Stimulated activated naive B cell treated with anti-CD40 and anti-IgM and Interleukin-4, amounts not matched to agents 10 μg/mL and 1 μg/mL and 100 μg/mL, for 72 hours (primary cell): Measurements from ENCODE around the gene ZNF407.

ENCODE experiments used
- ATAC-seq, 2 donors: fragments of 150-1000 bp; cut with Tn5 transposase; replicated peaks; 2 replicates each; pipeline ENCODE4 v1.10.0; 2021; ENCODE audit warnings: moderate library complexity in 1 of 2
- DNase-seq: peaks from one replicate; pipeline ENCODE4 v3.0.0; 2021
- H3K27ac Mint-ChIP-seq: one replicate; pipeline ENCODE4 v1.8.0; 2022; ENCODE audit warnings: mild to moderate bottlenecking, mixed read lengths
- H3K27me3 Mint-ChIP-seq, 2 donors: one replicate each; pipeline ENCODE4 v1.8.0; 2022; ENCODE audit warnings: mixed read lengths in 2 of 2
- H3K36me3 Mint-ChIP-seq, 2 donors: one replicate each; pipeline ENCODE4 v1.8.0; 2022; ENCODE audit warnings: mixed read lengths in 2 of 2, mild to moderate bottlenecking in 1 of 2
- H3K4me1 Mint-ChIP-seq, 2 donors: one replicate each; pipeline ENCODE4 v1.8.0; 2022; ENCODE audit warnings: mixed read lengths in 2 of 2, mild to moderate bottlenecking in 1 of 2
- H3K4me3 Mint-ChIP-seq, 2 donors: one replicate each; pipeline ENCODE4 v1.8.0; 2022; ENCODE audit warnings: mild to moderate bottlenecking in 2 of 2, mixed read lengths in 2 of 2, moderate library complexity in 1 of 2
- H3K9me3 Mint-ChIP-seq, 2 donors: one replicate each; pipeline ENCODE4 v1.8.0; 2022; ENCODE audit warnings: mixed read lengths in 2 of 2, mild to moderate bottlenecking in 1 of 2

The ZNF407 gene

GRCh38 chr18:75031717-75032317 is 434.1 kb downstream of the ZNF407 start:
- Mint-ChIP-seq H3K36me3 (peaks cover 10 to 21% of the 10 kb centered on the region in 2 donors), H3K27ac (no peak overlapping the region), H3K9me3 (peaks cover 0 to 2% of the 10 kb centered on the region in 2 donors), H3K4me3 (no peak overlapping the region), H3K4me1 (peaks cover 0 to 4% of the 10 kb centered on the region in 2 donors), H3K27me3 (no peaks in the 10 kb centered on the region)
- DNase-seq (no peak), ATAC-seq (no peak)

- DNase-seq (no peak), ATAC-seq (no peak)
- no peak overlapping the region for H3K27ac Mint-ChIP-seq
- H3K4me3 Mint-ChIP-seq = no peak overlapping the region
- no peaks in the 10 kb centered on the region for H3K27me3 Mint-ChIP-seq
- peaks cover 0 to 4% of the 10 kb centered on the region in 2 donors for H3K4me1 Mint-ChIP-seq
- H3K9me3 Mint-ChIP-seq = peaks cover 0 to 2% of the 10 kb centered on the region in 2 donors
- H3K36me3 Mint-ChIP-seq = peaks cover 8 to 14% of the 10 kb centered on the region in 2 donors
These were observed 435.8 kb downstream of the ZNF407 start for GRCh38 chr18:75033516-75033915.

- no peaks in the 10 kb centered on the region for H3K4me1 Mint-ChIP-seq
These were observed 437.3 kb downstream of the ZNF407 start for GRCh38 chr18:75034937-75035336.

GRCh38 chr18:75035928-75036327 is 438.3 kb downstream of the ZNF407 start:
- DNase-seq (no peak), ATAC-seq (no peak)
- H3K27me3 Mint-ChIP-seq = no peaks in the 10 kb centered on the region
- no peak overlapping the region for H3K4me3 Mint-ChIP-seq
- H3K9me3 Mint-ChIP-seq = peaks cover 0 to 2% of the 10 kb centered on the region in 2 donors
- H3K4me1 Mint-ChIP-seq = no peaks in the 10 kb centered on the region
- peaks cover 8 to 9% of the 10 kb centered on the region in 2 donors for H3K36me3 Mint-ChIP-seq
- H3K27ac Mint-ChIP-seq = no peak overlapping the region

More at GRCh38 chr18:75034937-75035336, 437.3 kb downstream of the ZNF407 start:
- ATAC-seq (no peak), DNase-seq (no peak)
- Mint-ChIP-seq H3K36me3 (peaks cover 8 to 9% of the 10 kb centered on the region in 2 donors), H3K27ac (no peak overlapping the region), H3K9me3 (peaks cover 0 to 2% of the 10 kb centered on the region in 2 donors), H3K27me3 (no peaks in the 10 kb centered on the region), H3K4me3 (no peak overlapping the region)

GRCh38 chr18:75036917-75037688 is 439.4 kb downstream of the ZNF407 start:
- ATAC-seq = no peak

GRCh38 chr18:75037689-75037955 is 440.0 kb downstream of the ZNF407 start:
- H3K27ac Mint-ChIP-seq = no peak overlapping the region
- DNase-seq (no peak), ATAC-seq (no peak)
- H3K27me3 Mint-ChIP-seq = no peaks in the 10 kb centered on the region
- peaks cover 10 to 11% of the 10 kb centered on the region in 2 donors for H3K36me3 Mint-ChIP-seq
- no peaks in the 10 kb centered on the region for H3K4me1 Mint-ChIP-seq
- no peak overlapping the region for H3K4me3 Mint-ChIP-seq
- peaks cover 0 to 2% of the 10 kb centered on the region in 2 donors for H3K9me3 Mint-ChIP-seq

More at GRCh38 chr18:75036917-75037688, 439.4 kb downstream of the ZNF407 start:
- no peak overlapping the region for H3K4me3 Mint-ChIP-seq
- H3K9me3 Mint-ChIP-seq = peaks cover 0 to 2% of the 10 kb centered on the region in 2 donors
- DNase-seq = no peak
- no peak overlapping the region for H3K27ac Mint-ChIP-seq
- H3K27me3 Mint-ChIP-seq = no peaks in the 10 kb centered on the region
- no peaks in the 10 kb centered on the region for H3K4me1 Mint-ChIP-seq
- peaks cover 8 to 9% of the 10 kb centered on the region in 2 donors for H3K36me3 Mint-ChIP-seq

- Mint-ChIP-seq H3K4me3 (no peak overlapping the region), H3K36me3 (peaks cover 3 to 14% of the 10 kb centered on the region in 2 donors), H3K9me3 (no peaks in the 10 kb centered on the region), H3K27ac (no peak overlapping the region), H3K27me3 (no peaks in the 10 kb centered on the region), H3K4me1 (peaks cover 0 to 2% of the 10 kb centered on the region in 2 donors)
- DNase-seq = no peak
- no peak for ATAC-seq
These were observed 443.9 kb downstream of the ZNF407 start for GRCh38 chr18:75041586-75041985.

GRCh38 chr18:75043478-75043877 is 445.8 kb downstream of the ZNF407 start:
- DNase-seq (no peak), ATAC-seq (no peak)
- Mint-ChIP-seq H3K4me1 (peaks cover 0 to 2% of the 10 kb centered on the region in 2 donors), H3K36me3 (peaks cover 7 to 19% of the 10 kb centered on the region in 2 donors), H3K9me3 (no peaks in the 10 kb centered on the region), H3K27ac (no peak overlapping the region), H3K27me3 (no peaks in the 10 kb centered on the region), H3K4me3 (no peak overlapping the region)

GRCh38 chr18:75044296-75044695 is 446.6 kb downstream of the ZNF407 start:
- no peak overlapping the region for H3K27ac Mint-ChIP-seq
- ATAC-seq (no peak), DNase-seq (no peak)
- H3K36me3 Mint-ChIP-seq = peaks cover 7 to 19% of the 10 kb centered on the region in 2 donors
- H3K4me3 Mint-ChIP-seq = no peak overlapping the region
- peaks cover 0 to 2% of the 10 kb centered on the region in 2 donors for H3K4me1 Mint-ChIP-seq
- no peaks in the 10 kb centered on the region for H3K27me3 Mint-ChIP-seq
- no peaks in the 10 kb centered on the region for H3K9me3 Mint-ChIP-seq

- ATAC-seq (no peak), DNase-seq (no peak)
- Mint-ChIP-seq H3K36me3 (peaks cover 7 to 19% of the 10 kb centered on the region in 2 donors), H3K4me1 (peaks cover 0 to 2% of the 10 kb centered on the region in 2 donors), H3K4me3 (no peak overlapping the region), H3K27ac (no peak overlapping the region), H3K27me3 (no peaks in the 10 kb centered on the region), H3K9me3 (no peaks in the 10 kb centered on the region)
These were observed 447.1 kb downstream of the ZNF407 start for GRCh38 chr18:75044791-75045190.

GRCh38 chr18:75045272-75045671 is 447.6 kb downstream of the ZNF407 start:
- peaks cover 0 to 2% of the 10 kb centered on the region in 2 donors for H3K4me1 Mint-ChIP-seq
- H3K27me3 Mint-ChIP-seq = no peaks in the 10 kb centered on the region
- ATAC-seq (no peak), DNase-seq (no peak)
- no peaks in the 10 kb centered on the region for H3K9me3 Mint-ChIP-seq
- H3K4me3 Mint-ChIP-seq = no peak overlapping the region
- no peak overlapping the region for H3K27ac Mint-ChIP-seq
- H3K36me3 Mint-ChIP-seq = peaks cover 7 to 19% of the 10 kb centered on the region in 2 donors

- H3K27me3 Mint-ChIP-seq = no peaks in the 10 kb centered on the region
- DNase-seq = no peak
- no peak overlapping the region for H3K4me3 Mint-ChIP-seq
- no peak for ATAC-seq
- H3K4me1 Mint-ChIP-seq = peaks cover 0 to 2% of the 10 kb centered on the region in 2 donors
- H3K27ac Mint-ChIP-seq = no peak overlapping the region
- H3K36me3 Mint-ChIP-seq = peaks cover 7 to 19% of the 10 kb centered on the region in 2 donors
- no peaks in the 10 kb centered on the region for H3K9me3 Mint-ChIP-seq
These were observed 449.7 kb downstream of the ZNF407 start for GRCh38 chr18:75047240-75047961.

GRCh38 chr18:75048776-75049454 is 451.2 kb downstream of the ZNF407 start:
- H3K27ac Mint-ChIP-seq = no peak overlapping the region
- H3K27me3 Mint-ChIP-seq = no peaks in the 10 kb centered on the region
- H3K36me3 Mint-ChIP-seq = peaks cover 4 to 10% of the 10 kb centered on the region in 2 donors
- ATAC-seq (no peak), DNase-seq (no peak)
- H3K4me3 Mint-ChIP-seq = no peak overlapping the region
- H3K9me3 Mint-ChIP-seq = no peaks in the 10 kb centered on the region
- H3K4me1 Mint-ChIP-seq = no peaks in the 10 kb centered on the region

GRCh38 chr18:75049455-75049789 is 451.8 kb downstream of the ZNF407 start:
- Mint-ChIP-seq H3K4me1 (no peaks in the 10 kb centered on the region), H3K27me3 (no peaks in the 10 kb centered on the region), H3K27ac (no peak overlapping the region), H3K36me3 (peaks cover 4 to 10% of the 10 kb centered on the region in 2 donors), H3K4me3 (no peak overlapping the region), H3K9me3 (no peaks in the 10 kb centered on the region)
- no peak for ATAC-seq
- no peak for DNase-seq
